ENCODE measurements around the gene MROH2A. TPM values are rescaled to one million over a fixed set of nuclear protein-coding genes. Genes with fewer than 3 reads are reported as not detected.

The MROH2A gene
- total RNA-seq, 2 donors from 2014 or later, result 2.3 TPM; not detected in 1

- Histone ChIP-seq H3K4me1 (replicated peaks) (no peaks in the 10 kb centered on the region), H3K4me3 (no peak overlapping the region), H3K27ac (no peak overlapping the region), H3K27me3 (replicated peaks; ENCODE audit: insufficient read depth) (no peaks in the 10 kb centered on the region), H3K36me3 (no peaks in the 10 kb centered on the region), H3K9me3 (no peaks in the 10 kb centered on the region)
- 89% methylated on average over 4 of the region's 4 CpGs for whole genome bisulfite sequencing
- DNase-seq (ENCODE audit: low spot score), result no peak
- TF ChIP-seq CTCF (IDR thresholded peaks at IDR 0.05) (no peak), POLR2A (IDR thresholded peaks at IDR 0.05) (no peak), POLR2AphosphoS5 (IDR thresholded peaks at IDR 0.05) (no peak)
- intact Hi-C loops (cut with DNase I), result no loop called here
These were observed 16.9 kb upstream of the MROH2A start for GRCh38 chr2:233761040-233761769.

GRCh38 chr2:233764264-233764663, 13.9 kb upstream of the MROH2A start:
- Histone ChIP-seq H3K27ac (no peak overlapping the region), H3K4me3 (no peak overlapping the region), H3K27me3 (replicated peaks; ENCODE audit: insufficient read depth) (no peaks in the 10 kb centered on the region), H3K4me1 (replicated peaks) (no peaks in the 10 kb centered on the region), H3K36me3 (no peaks in the 10 kb centered on the region), H3K9me3 (no peaks in the 10 kb centered on the region)
- no peak for TF ChIP-seq CTCF (IDR thresholded peaks at IDR 0.05)
- no peak for TF ChIP-seq POLR2AphosphoS5 (IDR thresholded peaks at IDR 0.05)
- no peak for TF ChIP-seq POLR2A (IDR thresholded peaks at IDR 0.05)
- 61% methylated on average over 7 of the region's 7 CpGs for WGBS
- DNase-seq (ENCODE audit: low spot score), result no peak
- intact Hi-C loops (cut with DNase I), result no loop called here

- Histone ChIP-seq H3K27me3 (replicated peaks; ENCODE audit: insufficient read depth) (no peaks in the 10 kb centered on the region), H3K9me3 (no peaks in the 10 kb centered on the region), H3K4me3 (no peak overlapping the region), H3K27ac (no peak overlapping the region), H3K4me1 (replicated peaks) (no peaks in the 10 kb centered on the region), H3K36me3 (no peaks in the 10 kb centered on the region)
- 42% methylated on average over 3 of the region's 3 CpGs for WGBS
- no peak for DNase-seq (ENCODE audit: low spot score)
- TF ChIP-seq POLR2AphosphoS5 (IDR thresholded peaks at IDR 0.05), result no peak
- no peak for TF ChIP-seq CTCF (IDR thresholded peaks at IDR 0.05)
- no peak for TF ChIP-seq POLR2A (IDR thresholded peaks at IDR 0.05)
- intact Hi-C loops (cut with DNase I), result no loop called here
These were observed 13.4 kb upstream of the MROH2A start for GRCh38 chr2:233764761-233765160.

GRCh38 chr2:233766416-233766815, 11.7 kb upstream of the MROH2A start:
- no peak overlapping the region for H3K4me3 ChIP-seq
- H3K9me3 ChIP-seq, result no peaks in the 10 kb centered on the region
- WGBS, result 83% methylated on average over 4 of the region's 4 CpGs
- intact Hi-C loops (cut with DNase I), result no loop called here
- TF ChIP-seq POLR2AphosphoS5 (IDR thresholded peaks at IDR 0.05) (no peak), CTCF (IDR thresholded peaks at IDR 0.05) (no peak), POLR2A (IDR thresholded peaks at IDR 0.05) (no peak)
- no peaks in the 10 kb centered on the region for H3K4me1 ChIP-seq (replicated peaks)
- H3K27ac ChIP-seq, result no peak overlapping the region
- no peaks in the 10 kb centered on the region for H3K36me3 ChIP-seq
- H3K27me3 ChIP-seq (replicated peaks; ENCODE audit: insufficient read depth), result no peaks in the 10 kb centered on the region
- DNase-seq (ENCODE audit: low spot score), result no peak

GRCh38 chr2:233768076-233768475, 10.1 kb upstream of the MROH2A start:
- Histone ChIP-seq H3K9me3 (no peaks in the 10 kb centered on the region), H3K27me3 (replicated peaks; ENCODE audit: insufficient read depth) (no peaks in the 10 kb centered on the region), H3K27ac (no peak overlapping the region), H3K4me3 (no peak overlapping the region), H3K36me3 (no peaks in the 10 kb centered on the region), H3K4me1 (replicated peaks) (no peaks in the 10 kb centered on the region)
- intact Hi-C loops (cut with DNase I), result no loop called here
- TF ChIP-seq POLR2A (IDR thresholded peaks at IDR 0.05), result no peak
- TF ChIP-seq CTCF (IDR thresholded peaks at IDR 0.05), result no peak
- TF ChIP-seq POLR2AphosphoS5 (IDR thresholded peaks at IDR 0.05), result no peak
- DNase-seq (ENCODE audit: low spot score), result no peak
- 82% methylated on average over 4 of the region's 4 CpGs for WGBS

All from prostate gland (tissue), 2 donors.